ENCODE data around the gene SRSF11. TPM values are rescaled to one million over a fixed set of nuclear protein-coding genes. Genes with fewer than 3 reads are reported as not detected.

The SRSF11 gene
- polyA plus RNA-seq, 3 donors = 60.0 to 189 (median 66.5) TPM

- H3K4me3 Mint-ChIP-seq = peak overlapping the region; percentile 96 to 99
- peaks cover 5% of the 10 kb centered on the region for H4K20me1 ChIP-seq (ENCODE audit: insufficient read depth, low read length)
- peaks cover 14 to 22% of the 10 kb centered on the region in 2 donors for H3K36me3 Mint-ChIP-seq
- H3K4me2 ChIP-seq (replicated peaks; ENCODE audit: extremely low read depth, low read length, poor library complexity, severe bottlenecking) = peak overlapping the region; percentile 92
- intact Hi-C loops (cut with micrococcal nuclease) = loop anchor here in 1 of 2 donors (10.0 kb wide), 2 partner anchors 150 to 880 kb away; partner anchors contain the start of genes ANKRD13C and ZRANB2
- peaks cover 0 to 2% (median 0%) of the 10 kb centered on the region in 3 donors for H3K27me3 Mint-ChIP-seq (ENCODE audit: low read depth in 3 of 3)
- no peak for TF ChIP-seq CTCF (IDR thresholded peaks at IDR 0.05)
- peak overlapping the region in 1 of 2 donors; percentile 95 for H3K27ac ChIP-seq (ENCODE audit: low read depth in 1 of 2, low read length in 2 of 2)
- WGBS (ENCODE audit: insufficient coverage) = 10% methylated on average over 2 of the region's 4 CpGs
- no peaks in the 10 kb centered on the region for H3K9me3 Mint-ChIP-seq
- peaks cover 0 to 21% of the 10 kb centered on the region in 2 donors for H3K36me3 ChIP-seq (replicated peaks in 1 of 2; ENCODE audit: control insufficient read depth in 1 of 2, insufficient read depth in 2 of 2, low read length in 2 of 2)
- peak overlapping the region; percentile 87 to 100 (median 92) for H3K4me3 ChIP-seq (replicated peaks in 1 of 3; ENCODE audit: low read depth in 2 of 3, low read length in 3 of 3)
- peak overlapping the region; percentile 99 to 100 (median 99) for H3K27ac Mint-ChIP-seq
- H2AFZ ChIP-seq (ENCODE audit: insufficient read depth, low read depth, low read length, poor library complexity, severe bottlenecking) = peak overlapping the region; percentile 91
- no peaks in the 10 kb centered on the region for H3K27me3 ChIP-seq (ENCODE audit: control insufficient read depth in 2 of 2, insufficient read depth in 2 of 2, low read length in 2 of 2)
- H3K79me2 ChIP-seq (ENCODE audit: insufficient read depth, low read length) = peaks cover 99% of the 10 kb centered on the region
- no peaks in the 10 kb centered on the region for H3K9me3 ChIP-seq (replicated peaks in 1 of 2; ENCODE audit: control insufficient read depth in 1 of 2, insufficient read depth in 1 of 2, low read length in 2 of 2)
- peaks cover 15 to 34% of the 10 kb centered on the region in 2 donors for H3K4me1 ChIP-seq (ENCODE audit: control insufficient read depth in 1 of 2, insufficient read depth in 2 of 2, low read length in 2 of 2)
- H3K9ac ChIP-seq (ENCODE audit: insufficient read depth, low read length, poor library complexity, severe bottlenecking) = peak overlapping the region; percentile 91
- no peak for DNase-seq
- H3K4me1 Mint-ChIP-seq = peaks cover 43% of the 10 kb centered on the region
Measured at GRCh38 chr1:70204600-70204999, 16.6 kb upstream of the SRSF11 start.

- no peaks in the 10 kb centered on the region for H3K9me3 ChIP-seq (replicated peaks in 1 of 2; ENCODE audit: control insufficient read depth in 1 of 2, insufficient read depth in 1 of 2, low read length in 2 of 2)
- peak overlapping the region; percentile 87 to 100 (median 92) for H3K4me3 ChIP-seq (replicated peaks in 1 of 3; ENCODE audit: low read depth in 2 of 3, low read length in 3 of 3)
- H3K79me2 ChIP-seq (ENCODE audit: insufficient read depth, low read length) = peaks cover 99% of the 10 kb centered on the region
- peaks cover 0 to 3% (median 0%) of the 10 kb centered on the region in 3 donors for H3K27me3 Mint-ChIP-seq (ENCODE audit: low read depth in 3 of 3)
- WGBS (ENCODE audit: insufficient coverage) = 0% methylated on average over 11 of the region's 11 CpGs
- DNase-seq = no peak
- H2AFZ ChIP-seq (ENCODE audit: insufficient read depth, low read depth, low read length, poor library complexity, severe bottlenecking) = peak overlapping the region; percentile 91
- H3K4me2 ChIP-seq (replicated peaks; ENCODE audit: extremely low read depth, low read length, poor library complexity, severe bottlenecking) = peak overlapping the region; percentile 92
- intact Hi-C loops (cut with micrococcal nuclease) = loop anchor here (5.0 to 10.0 kb wide), 3 partner anchors 150 to 880 kb away; partner anchors contain the start of genes ZRANB2 (in 2 of the 2) and ANKRD13C (in 1 of the 2)
- H3K4me3 Mint-ChIP-seq = peak overlapping the region; percentile 96 to 99
- H3K9ac ChIP-seq (ENCODE audit: insufficient read depth, low read length, poor library complexity, severe bottlenecking) = peak overlapping the region; percentile 91
- H3K36me3 Mint-ChIP-seq = peaks cover 15 to 26% of the 10 kb centered on the region in 2 donors
- H3K27ac ChIP-seq (ENCODE audit: low read depth in 1 of 2, low read length in 2 of 2) = peak overlapping the region; percentile 85 to 95
- peaks cover 44% of the 10 kb centered on the region for H3K4me1 Mint-ChIP-seq
- H3K36me3 ChIP-seq (replicated peaks in 1 of 2; ENCODE audit: control insufficient read depth in 1 of 2, insufficient read depth in 2 of 2, low read length in 2 of 2) = peaks cover 0 to 21% of the 10 kb centered on the region in 2 donors
- no peaks in the 10 kb centered on the region for H3K27me3 ChIP-seq (ENCODE audit: control insufficient read depth in 2 of 2, insufficient read depth in 2 of 2, low read length in 2 of 2)
- peaks cover 3% of the 10 kb centered on the region for H4K20me1 ChIP-seq (ENCODE audit: insufficient read depth, low read length)
- peak overlapping the region; percentile 99 to 100 (median 99) for H3K27ac Mint-ChIP-seq
- TF ChIP-seq CTCF (IDR thresholded peaks at IDR 0.05) = no peak
- H3K9me3 Mint-ChIP-seq = no peaks in the 10 kb centered on the region
- H3K4me1 ChIP-seq (ENCODE audit: control insufficient read depth in 1 of 2, insufficient read depth in 2 of 2, low read length in 2 of 2) = peaks cover 15 to 34% of the 10 kb centered on the region in 2 donors
Measured at GRCh38 chr1:70205071-70205433, 16.1 kb upstream of the SRSF11 start.

All from CD14-positive monocyte (primary cell).